Keratinocyte (primary cell): ENCODE results near the gene USP44.

Experiments used
- EZH2 ChIP-seq: IDR thresholded peaks from one replicate; pipeline ENCODE4 v1.6.1; 2012; ENCODE audit warnings: inconsistent platforms, mild to moderate bottlenecking, low read length, moderate library complexity
- TF ChIP-seq, protein P1 (sequence below), 3 experiments: IDR thresholded peaks in 1 of 3; conservative IDR thresholded peaks in 1 of 3; optimal IDR thresholded peaks in 1 of 3; 2 replicates in 2 of 3; 3 replicates in 1 of 3; pipeline versions ENCODE3 to v1.5.1; 2011; ENCODE audit warnings: low read length in 3 of 3, mild to moderate bottlenecking in 3 of 3, moderate library complexity in 2 of 3, control low read depth in 1 of 3, inconsistent platforms in 1 of 3; ENCODE audit not compliant: insufficient read depth in 2 of 3; ENCODE audit errors: extremely low read depth in 1 of 3

DNA sequence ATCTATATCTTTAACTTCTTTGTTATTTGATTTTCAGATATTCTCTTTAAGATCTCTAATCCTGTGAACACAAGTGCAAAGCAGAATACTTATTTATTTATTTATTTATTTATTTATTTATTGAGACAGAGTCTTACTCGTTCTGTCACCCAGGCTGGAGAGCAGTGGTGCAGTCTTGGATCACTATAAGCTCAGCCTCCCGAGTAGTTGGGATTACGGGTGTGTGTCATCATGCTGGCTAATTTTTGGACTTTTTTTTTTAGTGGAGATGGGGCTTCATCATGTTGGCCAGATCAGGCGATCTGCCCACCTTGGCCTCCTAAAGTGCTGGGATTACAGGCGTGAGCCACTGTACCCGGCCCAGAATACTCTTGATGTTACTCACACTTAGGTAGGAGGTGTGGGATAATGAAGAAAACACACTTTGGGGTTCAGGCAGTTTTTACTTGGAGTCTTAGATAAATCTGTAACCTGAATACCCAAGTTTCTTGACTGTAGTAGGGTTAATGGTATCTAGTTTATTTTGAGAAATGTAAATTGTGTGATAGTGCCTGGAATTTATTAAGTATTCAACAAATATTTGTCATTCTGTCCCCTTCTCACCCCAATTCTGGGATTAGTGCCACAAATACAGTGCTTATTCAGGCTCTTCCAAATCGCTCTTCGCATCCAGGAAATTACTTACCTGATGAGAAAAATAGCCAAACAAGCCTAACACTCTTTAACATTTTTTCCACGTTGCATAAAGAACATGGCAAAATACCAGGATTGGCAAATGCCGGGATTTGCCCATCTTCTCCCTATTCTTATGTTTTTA, 44.4 kb downstream of the USP44 start:
- TF ChIP-seq, protein P1, sequence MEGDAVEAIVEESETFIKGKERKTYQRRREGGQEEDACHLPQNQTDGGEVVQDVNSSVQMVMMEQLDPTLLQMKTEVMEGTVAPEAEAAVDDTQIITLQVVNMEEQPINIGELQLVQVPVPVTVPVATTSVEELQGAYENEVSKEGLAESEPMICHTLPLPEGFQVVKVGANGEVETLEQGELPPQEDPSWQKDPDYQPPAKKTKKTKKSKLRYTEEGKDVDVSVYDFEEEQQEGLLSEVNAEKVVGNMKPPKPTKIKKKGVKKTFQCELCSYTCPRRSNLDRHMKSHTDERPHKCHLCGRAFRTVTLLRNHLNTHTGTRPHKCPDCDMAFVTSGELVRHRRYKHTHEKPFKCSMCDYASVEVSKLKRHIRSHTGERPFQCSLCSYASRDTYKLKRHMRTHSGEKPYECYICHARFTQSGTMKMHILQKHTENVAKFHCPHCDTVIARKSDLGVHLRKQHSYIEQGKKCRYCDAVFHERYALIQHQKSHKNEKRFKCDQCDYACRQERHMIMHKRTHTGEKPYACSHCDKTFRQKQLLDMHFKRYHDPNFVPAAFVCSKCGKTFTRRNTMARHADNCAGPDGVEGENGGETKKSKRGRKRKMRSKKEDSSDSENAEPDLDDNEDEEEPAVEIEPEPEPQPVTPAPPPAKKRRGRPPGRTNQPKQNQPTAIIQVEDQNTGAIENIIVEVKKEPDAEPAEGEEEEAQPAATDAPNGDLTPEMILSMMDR (optimal IDR thresholded peaks at IDR 0.05 in 1 of 3, IDR thresholded peaks at IDR 0.05 in 1 of 3, conservative IDR thresholded peaks at IDR 0.05 in 1 of 3; ENCODE audit: extremely low read depth in 1 of 3, insufficient read depth in 2 of 3, low read length in 3 of 3) = no peak
- no peak for TF ChIP-seq EZH2
